AG08396 (cell line): ENCODE data around the gene ZNF236.

Source experiments
- DNase-seq: peaks from one replicate; pipeline ENCODE4 v3.0.0; 2012; ENCODE audit warnings: low spot score, mixed read lengths

The ZNF236 gene

DNA sequence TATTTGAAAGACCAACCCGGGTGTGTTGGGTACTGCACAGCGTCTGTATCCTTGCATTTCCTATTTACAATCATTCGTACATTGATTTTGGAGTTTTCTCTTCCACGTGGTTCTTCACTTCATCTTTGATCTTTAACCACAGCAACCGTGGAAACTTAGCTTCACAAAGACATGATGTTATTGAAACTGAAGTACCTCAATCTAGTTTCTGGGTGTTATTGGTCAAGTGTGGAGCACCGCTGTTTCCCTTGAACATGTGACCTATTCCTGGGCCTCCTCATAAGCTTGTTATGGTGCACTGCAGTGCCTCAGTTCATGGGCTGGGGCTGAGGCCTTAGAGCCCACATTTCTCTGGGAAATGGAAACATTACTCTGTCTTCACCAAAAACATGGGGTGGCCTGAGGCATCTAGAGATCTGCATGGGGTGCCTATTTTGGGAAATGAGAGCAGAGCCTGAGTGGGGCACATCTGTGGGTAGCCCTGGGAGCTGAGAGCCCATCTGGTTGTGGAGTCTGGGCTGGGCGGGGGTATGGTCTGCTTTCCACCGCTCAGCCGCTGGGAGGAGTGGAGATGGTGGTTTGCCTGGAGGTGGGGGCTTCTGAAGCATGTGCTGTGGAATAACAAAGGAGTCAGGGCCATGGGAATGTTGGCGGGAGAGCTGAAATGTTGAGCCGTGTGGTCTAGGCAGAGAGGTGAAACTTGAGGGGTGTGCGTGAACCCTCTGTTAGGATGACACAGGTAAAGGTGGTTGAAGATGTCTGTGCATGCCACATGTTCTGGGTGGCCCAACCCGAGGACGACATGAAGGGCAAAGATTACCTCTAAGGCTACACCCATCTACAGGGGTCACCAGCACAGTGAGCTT lies 37.4 kb downstream of the ZNF236 start:
- DNase-seq = no peak

DNA sequence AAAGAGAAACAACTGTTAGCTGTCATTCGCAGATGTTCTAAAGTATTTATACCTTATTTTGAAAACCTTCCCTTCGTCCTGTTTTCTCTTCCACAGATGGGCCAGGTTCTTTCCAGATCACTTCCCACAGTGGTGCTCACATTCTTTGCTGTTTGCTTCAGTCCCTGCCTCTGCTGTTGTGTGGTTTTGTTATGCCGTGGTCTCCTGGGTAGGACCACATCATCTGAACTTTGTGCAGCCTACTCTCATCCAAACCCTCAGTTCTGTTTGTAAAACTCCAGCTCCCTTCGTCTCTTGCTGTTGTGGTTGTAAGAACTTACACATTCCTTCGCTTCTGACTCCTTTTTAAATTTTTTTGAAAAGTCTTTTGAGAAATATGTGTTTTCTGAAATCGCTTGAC lies 38.1 kb downstream of the ZNF236 start:
- DNase-seq = no peak

DNA sequence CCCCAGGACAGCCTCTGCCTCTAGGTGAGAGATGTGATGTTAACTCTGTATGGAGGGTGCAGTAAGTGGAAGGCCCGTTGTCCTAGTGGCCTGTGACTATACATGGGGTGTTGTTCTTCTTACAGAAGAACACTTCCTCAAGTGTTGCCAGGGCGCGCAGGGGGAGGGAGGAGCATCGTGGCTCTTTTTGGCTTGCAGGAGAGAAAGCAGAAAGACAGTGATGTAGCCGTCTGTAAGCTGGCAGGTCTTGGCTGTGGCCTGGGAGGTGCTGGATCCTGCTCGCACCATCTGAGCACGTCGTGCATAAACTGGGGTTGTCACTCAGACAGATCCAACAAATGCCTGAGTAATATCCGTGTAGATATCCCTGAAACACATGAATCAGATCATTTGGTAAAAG lies 44.3 kb downstream of the ZNF236 start:
- DNase-seq = no peak

DNA sequence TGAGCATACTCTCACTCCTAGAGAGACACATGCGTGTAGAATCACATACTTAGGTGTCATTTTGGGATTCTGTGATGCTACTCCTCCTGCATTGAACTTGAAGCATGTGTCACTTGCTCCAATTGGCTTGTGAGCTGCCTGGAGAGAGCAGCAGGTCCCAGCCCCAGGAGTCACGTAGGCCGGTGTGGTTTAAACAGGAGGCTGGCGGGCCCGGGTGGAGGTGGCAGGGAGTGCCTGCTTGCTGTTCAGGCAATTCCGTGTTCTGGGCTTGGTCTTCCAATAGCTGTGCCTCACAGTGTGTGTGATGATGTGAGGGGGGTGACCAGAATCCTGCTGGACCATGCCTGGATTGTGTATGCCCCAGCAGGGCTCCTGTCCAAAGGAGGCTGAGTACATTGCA lies 51.0 kb downstream of the ZNF236 start:
- DNase-seq = no peak

DNA sequence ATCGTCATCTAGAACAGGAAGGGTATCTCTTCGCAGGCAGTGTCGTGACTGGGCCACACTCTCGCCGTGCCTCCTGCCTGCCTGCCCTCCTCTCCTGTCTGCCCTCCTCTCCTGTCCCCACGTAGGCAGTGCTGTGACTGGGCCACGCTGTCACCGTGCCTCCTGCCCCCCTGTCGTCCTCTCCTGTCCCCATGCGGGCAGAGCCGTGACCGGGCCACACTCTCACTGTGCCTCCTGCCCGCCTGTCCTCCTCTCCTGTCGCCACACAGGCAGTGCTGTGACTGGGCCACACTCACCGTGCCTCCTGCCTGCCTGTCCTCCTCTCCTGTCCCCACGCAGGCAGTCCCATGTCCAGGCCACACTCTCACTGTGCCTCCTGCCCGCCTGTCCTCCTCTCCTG lies 51.4 kb downstream of the ZNF236 start:
- DNase-seq = no peak

DNA sequence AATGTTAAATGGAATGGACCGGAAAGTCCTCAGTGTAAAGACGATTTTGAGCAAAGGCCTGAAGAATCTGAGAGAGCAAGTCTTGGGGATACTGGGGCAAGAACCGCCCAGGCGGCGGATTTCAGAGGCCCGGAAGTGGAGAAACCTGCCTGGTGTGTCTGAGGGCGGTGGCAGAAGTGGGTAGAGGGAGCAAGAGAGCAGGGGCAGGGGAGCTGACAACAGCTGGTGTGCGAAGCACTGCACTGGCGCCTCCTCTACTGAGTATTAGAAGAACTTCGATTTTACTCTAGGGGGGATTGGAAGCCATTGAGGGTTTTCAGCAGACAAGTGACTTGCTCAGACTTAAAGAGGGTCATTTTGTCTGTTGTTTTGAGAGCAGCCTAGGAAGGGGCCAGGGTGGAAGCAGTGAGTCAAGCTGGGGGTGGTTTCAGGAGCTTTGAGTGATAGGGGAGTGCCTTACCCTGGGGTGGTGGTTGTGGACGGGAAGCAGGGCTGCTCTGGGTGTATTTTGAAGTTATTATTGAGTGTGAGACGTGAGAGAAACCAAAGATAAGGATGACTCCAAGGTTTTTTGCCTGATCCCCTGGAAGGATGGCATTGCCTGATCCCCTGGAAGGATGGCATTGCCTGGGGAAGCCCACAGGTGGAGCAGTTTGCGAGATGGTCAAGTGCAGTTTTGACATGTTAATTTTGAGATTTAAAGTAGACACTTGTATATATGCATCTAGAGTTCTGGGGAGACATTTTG lies 52.5 kb downstream of the ZNF236 start:
- no peak for DNase-seq

DNA sequence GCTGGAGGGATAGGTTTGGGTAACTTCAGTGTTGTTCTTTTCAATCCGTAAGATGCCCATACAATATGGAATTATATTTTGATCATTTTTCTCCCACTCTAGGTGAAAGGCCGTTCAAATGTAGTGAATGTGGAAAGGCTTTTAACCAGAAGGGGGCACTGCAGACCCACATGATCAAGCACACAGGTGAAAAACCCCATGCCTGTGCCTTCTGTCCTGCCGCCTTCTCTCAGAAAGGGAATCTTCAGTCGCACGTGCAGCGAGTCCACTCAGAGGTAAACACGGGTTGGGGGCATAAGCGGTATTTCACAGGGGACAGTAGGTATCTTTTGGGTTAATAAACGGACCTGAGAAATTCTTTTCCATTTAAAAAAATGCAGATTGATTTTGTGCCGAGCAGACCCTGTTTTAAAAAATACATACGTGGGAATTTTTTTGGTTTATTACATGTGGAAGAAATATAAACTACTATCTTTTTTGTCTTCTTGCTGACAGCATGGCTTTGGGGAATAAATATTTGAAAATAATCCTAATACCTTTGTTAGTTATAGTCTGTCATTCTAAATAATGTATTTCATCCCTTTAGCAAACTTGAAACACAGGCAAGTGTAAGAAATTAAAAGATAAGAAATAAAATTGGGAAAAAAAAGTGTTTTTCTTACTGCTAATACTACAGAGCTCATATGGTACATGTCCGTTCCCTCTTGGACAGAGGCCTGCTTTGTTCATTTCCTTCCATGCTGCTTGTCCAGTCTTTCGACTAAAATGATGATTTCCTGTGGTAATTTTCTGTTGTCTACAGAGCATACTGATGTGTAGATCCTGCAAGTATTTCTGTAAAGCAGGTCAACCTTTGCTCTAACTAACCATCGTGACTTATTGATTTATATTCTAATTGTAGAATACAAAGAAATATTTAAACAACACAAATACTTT lies 53.3 kb downstream of the ZNF236 start:
- DNase-seq = peak; percentile 32

DNA sequence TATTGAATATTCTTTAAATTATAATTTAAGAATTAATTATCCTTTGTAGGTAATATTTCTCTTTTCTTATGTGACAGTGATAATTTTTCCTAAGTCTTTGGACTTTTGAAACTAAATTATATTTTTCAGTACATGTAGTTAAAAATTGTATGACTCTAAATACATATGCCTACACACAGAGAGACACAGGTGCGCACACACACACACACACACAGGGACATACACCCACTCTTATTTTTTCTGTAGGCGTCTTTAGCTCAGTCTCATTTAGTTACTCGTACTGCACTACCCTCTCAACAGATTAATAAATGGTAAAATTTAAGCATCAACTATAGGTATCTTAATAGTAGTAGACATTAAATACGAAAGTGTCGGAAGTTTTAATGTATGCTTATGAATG lies 56.1 kb downstream of the ZNF236 start:
- DNase-seq = no peak

DNA sequence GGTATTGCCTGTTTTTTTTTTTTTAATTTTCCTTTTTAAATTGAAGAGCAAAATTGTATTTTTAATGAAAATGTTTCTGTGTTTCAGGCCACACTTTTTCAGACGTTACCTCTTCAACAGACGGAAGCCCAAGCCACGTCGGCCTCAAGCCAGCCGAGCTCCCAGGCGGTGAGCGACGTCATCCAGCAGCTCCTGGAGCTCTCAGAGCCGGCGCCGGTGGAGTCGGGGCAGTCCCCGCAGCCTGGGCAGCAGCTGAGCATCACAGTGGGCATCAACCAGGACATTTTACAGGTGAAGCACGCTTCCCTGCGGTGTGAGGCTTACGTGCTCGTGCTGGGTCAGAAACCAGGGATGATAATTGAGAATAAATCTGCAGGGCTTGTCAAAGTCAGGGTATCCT lies 57.7 kb downstream of the ZNF236 start:
- DNase-seq = no peak

DNA sequence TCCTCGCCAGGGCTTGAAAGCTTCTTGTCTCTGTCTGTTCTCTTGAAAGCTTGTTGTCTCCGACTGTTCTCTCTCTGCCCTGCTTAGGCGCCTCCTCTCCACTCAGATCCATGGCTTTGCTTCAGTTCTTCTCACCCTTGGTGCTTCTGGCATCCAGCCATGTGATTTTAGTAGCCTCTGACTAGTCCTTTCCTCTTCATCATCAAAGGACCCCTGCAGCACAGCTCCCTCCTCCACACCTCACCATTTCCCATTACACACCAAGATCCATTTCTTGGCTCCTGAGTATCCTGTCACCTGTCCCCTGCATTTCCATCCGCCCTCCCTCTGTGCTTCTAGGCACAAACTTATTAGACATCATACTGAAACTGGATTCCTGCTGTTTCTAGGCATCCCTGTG lies 59.4 kb downstream of the ZNF236 start:
- DNase-seq = no peak

DNA sequence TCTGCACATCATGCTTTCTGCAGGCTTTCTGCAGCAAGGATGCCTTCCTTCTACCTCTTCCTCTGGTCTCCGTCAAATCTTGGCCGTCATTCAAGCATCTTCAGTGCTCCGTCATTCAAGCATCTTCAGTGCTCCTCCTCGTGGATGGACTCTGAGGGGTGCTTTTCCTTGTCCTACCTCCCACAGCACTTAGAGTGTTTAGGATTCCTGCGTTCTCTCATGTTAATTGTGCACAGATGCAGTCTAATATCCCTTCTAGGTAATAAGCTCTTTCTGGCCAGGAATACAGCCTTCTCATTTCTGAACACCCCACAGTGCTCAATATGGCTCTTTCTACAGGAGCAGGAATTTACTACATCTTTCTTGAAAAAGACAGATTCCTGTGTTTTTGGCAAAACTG lies 59.8 kb downstream of the ZNF236 start:
- no peak for DNase-seq

DNA sequence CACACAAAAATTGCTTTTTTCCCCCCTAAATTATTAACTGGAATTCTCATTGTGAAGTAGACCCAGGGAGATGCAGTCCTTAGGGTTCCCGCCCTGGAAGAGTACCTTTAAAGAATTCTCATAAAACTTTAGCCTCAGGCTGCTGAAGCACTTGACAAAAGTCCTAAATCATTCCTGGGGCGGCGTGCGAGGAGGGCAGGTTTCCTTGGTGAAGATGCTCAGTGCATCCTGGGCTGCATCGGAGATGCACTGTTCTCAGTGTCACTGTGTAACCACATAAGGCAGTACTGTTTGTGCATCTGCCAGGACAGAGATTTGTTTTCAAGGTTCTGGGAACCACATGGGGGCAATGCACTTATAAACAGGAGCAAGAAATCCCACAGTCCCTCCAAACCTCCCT lies 62.6 kb downstream of the ZNF236 start:
- DNase-seq = no peak

DNA sequence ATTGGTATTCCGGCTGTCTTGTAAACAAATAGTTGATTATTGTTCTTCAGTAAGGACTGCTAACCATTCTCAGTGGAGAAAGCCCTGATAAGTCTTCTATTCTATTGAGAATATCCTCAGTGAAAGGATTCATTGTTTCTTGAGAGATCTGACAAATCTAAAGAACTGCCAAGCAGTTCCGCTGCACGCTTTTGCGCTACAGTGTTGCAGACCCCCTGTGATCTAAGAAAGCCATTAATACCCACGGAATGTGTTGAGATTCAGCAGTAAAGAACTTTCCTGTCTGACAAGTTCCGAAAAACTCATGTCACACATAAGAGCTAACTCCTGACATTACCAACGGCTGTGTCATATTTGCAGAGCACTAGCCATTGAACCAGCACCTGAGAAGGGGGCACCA lies 63.8 kb downstream of the ZNF236 start:
- no peak for DNase-seq

DNA sequence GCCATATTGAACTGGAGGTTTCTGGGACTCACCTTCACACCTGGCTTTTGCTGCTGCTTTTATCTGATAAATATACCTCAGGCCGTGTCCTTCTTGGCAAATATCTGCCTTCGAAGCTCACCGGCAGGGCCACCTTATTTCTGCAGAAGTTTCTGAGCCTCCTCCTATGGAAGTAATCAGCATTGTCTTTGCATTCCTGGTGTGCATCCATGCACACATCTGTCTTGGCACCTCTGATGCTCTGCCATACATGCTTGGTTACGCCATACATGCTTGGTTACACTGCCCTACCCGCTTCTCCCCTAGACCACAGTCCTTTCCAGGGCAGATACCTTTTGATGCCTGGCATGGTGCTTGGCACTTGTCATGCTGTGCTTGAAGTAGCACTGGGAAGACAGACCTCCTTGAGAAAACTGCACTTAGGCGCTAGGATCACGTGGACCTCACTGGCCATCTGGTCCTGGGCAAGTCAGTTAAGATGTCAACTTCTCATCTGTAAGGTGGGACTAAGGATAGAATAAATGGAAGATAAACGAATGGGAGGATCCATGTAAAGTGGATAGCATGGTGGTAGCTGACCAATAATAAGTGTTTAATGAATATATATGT lies 66.8 kb downstream of the ZNF236 start:
- DNase-seq = no peak

DNA sequence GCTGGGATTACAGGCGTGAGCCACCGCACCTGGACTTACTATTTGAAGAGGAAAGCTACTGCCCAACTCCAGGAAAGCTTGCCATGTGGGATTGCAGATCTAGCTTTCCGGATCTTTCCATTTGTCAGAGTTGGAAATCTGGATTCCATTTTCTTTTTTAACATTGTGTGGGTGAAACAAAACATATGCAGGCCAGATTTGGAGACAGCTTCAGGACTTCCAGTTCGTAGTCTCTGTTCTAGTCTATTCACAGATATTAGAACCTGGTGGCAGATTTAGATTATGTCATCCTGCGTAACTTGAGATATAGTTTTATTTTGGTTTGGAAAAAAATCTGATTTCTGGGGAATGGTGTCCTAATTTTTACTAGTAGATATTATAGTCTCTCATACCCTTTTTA lies 70.5 kb downstream of the ZNF236 start:
- DNase-seq = no peak

DNA sequence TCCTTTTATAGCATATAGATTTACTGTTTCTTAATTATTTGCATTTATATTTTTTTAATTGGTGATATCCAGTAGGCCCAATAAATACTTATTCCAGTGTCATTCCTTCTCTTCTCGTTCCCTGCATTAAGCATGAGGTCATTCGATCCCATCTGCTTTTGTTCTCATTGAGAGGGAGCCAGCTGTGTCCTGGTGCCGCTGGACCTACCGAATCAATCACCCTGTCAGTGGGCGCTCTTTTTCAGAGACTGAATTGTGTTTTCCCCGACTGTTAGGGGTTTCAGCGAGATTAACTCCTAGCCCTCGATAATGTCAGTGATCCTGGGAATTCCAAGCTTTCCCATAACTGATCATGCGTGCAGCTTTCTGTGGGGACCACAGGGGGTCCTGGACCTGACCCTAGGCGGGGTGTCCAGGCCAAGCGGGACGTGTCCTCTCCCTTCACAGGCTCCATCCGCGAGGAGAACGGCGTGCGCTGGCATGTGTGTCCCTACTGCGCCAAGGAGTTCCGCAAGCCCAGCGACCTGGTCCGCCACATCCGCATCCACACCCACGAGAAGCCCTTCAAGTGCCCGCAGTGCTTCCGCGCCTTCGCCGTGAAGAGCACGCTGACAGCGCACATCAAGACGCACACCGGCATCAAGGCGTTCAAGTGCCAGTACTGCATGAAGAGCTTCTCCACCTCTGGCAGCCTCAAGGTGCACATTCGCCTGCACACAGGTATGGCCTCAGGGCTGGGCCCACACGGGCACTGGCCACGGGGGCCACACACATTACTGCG lies 72.4 kb downstream of the ZNF236 start:
- DNase-seq = no peak

DNA sequence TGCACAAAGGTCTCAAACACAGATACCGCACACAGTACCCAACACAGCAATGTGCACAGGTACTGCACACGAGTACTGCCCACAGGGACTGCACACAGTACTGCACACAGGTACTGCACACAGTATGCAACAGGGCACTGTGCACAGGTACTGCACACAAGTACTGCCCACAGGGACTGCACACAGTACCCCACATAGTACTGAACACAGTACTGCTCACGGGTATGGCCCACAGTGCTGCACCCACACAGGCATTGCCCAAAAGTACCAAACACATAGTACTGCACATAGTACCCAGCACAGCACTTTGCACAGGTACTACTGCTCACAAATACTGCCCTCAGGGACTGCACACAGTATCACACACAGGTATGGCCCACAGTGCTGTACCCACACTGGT lies 73.1 kb downstream of the ZNF236 start:
- no peak for DNase-seq

DNA sequence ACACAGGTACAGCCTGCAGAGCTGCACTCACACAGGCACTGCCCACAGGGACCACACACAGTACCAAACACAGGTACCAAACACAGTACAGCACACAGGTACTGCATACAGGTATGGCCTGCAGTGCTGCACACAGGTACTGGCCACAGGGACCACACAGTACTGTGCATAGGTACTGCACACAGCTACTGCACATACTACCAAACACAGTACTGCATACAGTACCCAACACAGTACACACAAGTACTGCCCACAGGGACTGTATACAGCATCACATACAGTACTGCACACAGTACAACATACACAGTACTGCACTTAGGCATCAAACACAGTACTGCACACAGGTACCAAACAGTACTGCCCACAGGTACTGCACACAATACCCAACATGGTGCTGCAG lies 74.3 kb downstream of the ZNF236 start:
- no peak for DNase-seq

DNA sequence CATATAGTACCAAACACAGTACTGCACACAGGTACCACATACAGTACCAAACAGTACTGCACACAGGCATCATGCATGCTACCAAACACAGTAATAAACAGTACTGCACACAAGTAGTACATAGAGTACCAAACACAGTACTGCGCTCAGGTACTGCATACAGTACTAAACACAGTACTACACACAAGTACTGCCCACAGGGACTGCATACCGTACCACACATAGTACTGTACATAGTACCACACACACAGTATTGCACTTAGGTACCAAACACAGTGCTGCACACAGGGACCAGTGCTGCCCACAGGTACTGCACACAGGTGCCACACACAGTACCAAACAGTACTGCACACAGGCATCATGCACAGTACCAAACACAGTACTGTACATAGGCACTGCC lies 74.9 kb downstream of the ZNF236 start:
- DNase-seq = no peak

DNA sequence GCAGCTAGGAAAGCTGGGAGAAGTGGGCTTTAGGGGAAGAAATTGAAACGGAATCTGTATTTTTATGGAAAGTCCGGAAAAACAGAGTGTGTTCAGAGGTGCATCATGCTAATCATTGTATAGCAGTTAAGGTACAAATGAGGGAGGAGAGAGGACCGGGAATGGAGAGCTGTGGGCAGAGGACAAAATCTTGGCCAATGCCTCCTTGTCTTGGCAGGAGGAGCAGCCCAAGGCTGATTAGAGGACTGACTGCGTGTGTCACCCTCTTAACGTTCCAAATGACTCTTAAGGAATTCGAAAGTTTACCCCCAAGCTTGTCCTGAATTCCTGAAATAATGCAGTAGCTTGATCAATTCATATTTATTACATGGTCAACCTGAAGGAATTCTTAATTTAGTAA lies 81.0 kb downstream of the ZNF236 start:
- DNase-seq = no peak

DNA sequence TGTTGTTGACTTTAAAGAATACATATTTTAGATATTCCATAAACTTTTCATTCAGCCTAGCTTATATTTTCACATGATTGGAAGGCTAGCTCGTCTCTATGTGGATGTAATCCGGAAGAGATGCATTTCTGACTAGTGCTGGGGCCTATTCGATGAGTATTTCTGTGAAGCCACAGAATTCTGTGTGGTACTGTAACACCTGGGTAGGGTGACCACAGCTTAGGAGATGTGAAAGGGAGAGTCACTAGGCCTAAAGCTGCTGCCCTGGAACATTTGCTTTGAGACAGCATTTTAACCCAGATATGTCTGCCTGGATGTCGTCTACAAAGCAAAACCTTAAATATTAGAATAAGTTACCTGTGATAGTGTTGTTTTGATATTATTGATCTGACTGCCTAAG lies 83.5 kb downstream of the ZNF236 start:
- DNase-seq = no peak
